Stimulated activated CD8-positive, alpha-beta memory T cell treated with anti-CD3 and anti-CD28 coated beads, Interleukin-12 subunit alpha, Interleukin-12 subunit beta, amount 100 ng/mL, for 24 hours (primary cell): Measurements from ENCODE around the gene MICAL1.

Experiments
- DNase-seq: peaks from one replicate; pipeline ENCODE4 v3.0.0-alpha.2; 2020; ENCODE audit errors: extremely low read depth

Gene MICAL1

DNA sequence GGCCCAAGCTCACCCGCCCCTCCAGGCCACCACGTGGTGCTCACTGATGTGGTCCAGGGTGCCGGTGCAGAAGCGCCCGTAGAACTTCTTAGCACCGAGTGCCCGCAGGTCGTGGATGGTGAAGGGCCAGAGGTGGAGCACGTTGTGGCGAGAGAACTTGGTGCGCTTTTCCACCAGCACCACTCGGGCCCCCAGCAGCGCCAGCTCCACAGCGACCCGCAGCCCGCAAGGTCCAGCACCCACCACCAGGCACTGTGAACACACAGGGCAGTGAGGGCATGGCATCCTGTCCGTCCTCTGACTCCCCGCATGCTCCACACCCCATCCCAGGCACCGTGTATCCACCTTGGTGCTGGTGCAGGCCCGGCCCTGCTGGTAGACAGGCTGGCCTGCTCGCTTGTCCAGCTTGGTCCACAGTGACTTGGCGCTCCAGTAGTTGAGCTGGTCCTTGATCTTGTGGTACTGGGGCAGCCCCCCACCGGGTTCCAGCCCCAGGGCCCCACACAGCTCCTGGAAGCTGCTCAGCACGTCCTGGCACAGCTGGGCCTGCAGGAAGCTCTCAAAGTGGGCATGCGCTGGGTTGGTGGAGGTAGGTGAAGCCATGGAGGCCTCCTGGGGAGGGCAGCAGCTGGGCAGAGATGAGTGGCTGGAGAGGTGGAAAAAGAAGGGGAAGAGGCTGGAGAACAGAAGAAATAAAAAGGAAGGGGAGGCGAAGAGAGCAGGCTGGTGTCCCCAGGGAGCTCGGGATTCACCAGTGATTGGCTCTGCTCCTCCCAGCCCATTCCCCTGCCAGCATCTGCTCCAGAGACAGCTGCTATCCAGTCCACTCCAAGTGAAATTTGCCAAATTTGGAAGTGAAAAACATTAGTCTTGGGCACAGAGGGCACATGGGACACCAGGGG is 1.7 kb downstream of the MICAL1 start:
- no peak for DNase-seq

DNA sequence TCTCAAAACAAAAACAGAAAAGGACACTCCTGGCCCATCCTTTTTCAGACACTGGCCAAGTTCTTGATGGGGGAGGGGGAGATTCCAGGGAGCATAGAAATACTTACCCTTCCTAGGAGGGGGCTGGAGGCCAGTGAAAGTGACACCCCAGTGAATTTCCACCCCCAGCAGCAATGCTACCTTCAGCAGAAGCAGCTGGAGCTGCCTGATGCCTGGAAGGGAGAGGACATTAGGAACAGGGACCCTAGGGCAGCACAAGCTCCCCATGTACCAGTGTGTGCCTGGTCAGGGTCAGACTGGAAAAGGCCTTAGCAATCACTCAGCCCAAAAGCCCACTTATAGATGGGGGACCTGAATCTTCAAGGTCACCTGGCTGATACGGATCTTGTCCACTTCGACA is 2.4 kb downstream of the MICAL1 start:
- no peak for DNase-seq

DNA sequence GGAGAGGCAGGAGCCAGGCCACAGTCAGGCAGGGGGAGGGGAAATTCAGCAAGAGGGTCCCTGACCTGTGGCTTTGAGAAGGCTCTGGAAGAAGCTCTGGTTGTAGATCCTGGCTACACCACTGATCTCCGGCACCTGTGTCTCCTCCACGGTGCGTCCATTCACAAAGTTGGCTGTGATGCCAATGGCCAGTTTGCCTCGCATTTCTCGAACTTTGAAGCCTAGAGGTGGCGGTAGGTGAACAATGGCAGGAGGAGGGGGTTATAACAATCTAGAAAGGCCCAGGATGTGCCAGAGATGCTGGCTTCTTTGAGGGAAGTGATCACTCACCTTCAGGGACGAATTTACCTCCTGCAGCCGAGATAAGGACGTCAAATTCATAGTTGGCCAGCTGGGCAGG is 3.4 kb downstream of the MICAL1 start:
- DNase-seq, result no peak

DNA sequence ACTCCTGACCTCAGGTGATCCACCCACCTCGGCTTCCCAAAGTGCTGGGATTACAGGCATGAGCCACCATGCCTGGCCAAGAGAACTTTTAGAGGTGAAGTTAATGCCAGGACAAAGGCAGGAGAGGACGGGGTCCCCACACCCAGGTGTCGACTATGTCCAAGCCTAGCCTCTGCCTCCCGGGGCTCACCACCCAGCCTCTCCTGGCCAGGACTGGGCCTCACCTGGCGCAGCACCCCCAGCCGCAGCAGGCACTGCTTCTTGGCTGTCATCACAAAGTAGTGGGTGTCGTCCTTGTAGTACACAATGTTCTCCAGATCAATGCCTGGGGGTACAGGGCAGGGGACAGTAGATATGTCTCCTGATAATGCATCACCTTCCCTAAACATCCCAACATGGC is 4.2 kb downstream of the MICAL1 start:
- DNase-seq, result no peak

DNA sequence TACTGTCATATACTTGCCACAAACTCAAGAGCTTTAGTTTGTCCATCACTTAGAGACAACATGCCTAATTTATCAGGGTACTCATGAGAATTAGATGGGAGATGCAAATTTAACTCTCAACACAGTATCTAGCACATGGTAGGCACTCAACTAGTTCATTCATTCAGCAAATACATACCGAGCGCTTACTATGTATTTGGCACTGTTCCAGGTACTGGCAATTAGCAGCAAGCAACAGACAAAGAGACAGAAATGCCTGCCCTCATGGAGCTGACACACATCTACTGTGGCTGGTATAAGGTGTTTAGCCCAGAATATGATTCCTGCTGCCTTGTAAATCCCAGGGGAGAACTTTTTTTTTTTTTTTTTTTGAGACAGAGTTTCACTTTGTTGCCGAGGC is 4.8 kb downstream of the MICAL1 start:
- no peak for DNase-seq

DNA sequence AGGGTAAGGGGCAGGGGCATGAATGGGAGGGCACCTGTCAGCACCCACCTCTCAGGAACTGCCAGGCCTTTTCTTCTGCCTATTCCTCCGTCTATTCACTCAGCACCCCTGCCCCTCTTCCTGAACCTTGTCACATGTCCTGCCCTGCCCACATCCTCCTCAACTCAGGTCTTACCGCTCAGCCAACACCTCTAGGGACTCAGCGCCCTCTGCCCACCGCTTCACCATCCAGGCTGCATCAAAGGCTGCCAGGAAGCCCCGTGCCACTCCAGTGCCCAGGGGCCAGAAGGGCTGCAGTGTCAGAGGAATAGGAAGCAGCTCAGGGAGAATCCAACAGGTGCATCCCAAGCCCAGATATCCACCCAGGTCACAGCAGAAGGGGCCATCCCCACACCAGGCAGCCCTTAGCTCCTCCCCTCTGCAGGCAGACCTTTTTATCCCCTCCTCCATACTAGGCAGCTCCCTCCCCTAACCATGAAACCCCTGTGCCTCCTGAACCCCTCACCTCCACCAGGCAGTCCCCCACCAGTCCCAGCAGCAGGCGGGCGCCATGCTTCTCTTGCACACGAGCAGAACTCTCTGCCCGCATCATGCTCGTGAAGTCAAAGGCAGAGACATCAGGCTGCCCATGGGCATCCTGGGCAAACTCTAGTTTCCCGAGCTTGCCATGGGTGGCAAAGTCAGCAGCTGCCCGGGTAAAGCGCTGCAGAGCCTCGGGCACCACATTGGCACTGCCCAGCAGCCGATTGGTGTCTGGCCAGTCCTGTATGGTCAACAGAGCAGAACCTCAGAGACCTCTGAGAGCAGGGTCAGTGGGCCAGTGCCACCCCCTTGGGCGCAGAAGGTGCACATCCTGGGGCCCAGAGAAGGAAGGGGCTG is 5.5 kb downstream of the MICAL1 start:
- DNase-seq, result no peak

DNA sequence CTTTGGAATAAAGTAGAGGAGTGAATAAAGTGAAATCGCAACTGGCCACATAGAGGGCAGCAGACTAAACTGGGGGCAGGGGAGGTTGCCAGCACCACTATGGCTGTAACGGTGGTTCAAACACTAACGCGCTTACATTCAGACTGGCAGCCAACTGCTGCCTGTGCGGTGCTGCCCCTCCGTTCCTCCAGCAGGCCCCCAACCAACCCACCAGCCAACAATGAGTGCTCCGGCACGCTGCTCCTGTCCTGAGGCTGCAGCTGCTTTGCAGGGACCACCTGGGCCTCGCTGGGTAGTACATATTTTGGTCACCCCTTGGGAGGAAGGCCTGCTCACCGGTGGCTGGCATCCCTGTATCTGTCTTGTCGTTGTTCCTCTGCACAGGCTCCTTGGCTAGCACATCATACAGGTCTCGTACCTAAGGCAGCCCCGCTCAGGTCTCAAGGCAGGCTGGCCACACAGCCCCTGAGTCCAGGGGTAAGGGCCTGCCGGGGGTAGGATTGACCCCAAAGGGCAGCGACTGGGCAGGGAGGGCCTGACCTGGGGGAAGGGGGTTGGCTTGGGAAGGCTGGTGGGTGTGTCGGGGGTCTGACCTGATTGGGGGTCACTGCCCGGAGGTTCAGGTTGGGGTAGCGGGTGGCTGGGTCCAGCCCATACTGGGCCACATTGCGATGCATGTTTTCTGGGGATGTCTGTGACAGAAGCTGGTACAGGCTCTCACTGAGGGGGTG is 6.3 kb downstream of the MICAL1 start:
- no peak for DNase-seq

DNA sequence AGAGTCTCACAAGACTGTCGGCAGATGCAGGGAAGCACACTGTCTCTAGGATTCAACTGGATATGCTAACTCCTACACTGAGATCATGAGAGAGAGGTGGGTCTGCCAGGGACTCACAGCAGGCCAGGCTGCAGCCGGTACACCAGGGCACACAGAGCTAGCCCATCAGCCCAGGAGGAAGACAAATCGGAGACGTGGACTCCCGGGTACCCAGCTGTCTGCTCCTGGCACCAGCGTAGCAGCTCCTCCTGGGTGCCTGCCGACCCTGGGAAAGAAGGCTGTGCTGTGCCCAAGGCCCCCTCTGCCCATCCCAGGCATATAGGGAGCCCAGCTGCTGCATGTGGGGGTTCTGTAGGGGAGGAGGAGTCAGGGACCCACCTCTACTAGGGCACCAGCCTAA is 7.0 kb downstream of the MICAL1 start:
- no peak for DNase-seq

DNA sequence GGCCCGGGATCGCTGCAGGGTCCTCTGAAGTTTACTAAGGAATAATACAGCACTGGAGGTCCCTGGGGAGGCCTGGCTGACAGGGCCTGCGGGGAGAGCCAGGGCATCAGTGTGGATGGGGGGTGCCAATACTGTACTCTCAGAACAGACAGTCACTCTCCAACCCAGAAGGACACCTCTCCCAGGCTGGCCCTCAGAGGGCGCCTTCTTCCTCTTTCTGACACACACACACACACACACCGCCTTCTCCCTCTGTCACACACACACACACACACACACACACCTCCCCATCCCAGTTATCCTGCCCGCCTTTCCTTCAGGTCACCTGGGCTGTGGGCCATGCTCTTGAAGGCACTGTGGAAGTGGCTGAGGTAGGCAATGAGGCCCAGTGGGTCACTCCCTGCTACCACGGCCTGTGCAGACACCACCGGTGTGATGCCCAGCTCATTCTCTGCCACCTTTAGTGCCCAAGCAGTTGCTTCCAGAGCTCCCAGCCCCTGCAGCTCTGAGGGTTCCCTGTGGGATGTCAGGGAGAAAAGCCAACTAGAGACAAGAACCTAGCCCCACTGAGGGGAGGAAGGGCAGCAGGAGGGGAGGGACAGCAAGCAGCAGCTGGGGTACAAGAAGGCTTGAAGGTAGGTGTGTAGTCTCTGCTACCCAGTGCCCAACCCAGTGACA is 7.6 kb downstream of the MICAL1 start:
- no peak for DNase-seq

DNA sequence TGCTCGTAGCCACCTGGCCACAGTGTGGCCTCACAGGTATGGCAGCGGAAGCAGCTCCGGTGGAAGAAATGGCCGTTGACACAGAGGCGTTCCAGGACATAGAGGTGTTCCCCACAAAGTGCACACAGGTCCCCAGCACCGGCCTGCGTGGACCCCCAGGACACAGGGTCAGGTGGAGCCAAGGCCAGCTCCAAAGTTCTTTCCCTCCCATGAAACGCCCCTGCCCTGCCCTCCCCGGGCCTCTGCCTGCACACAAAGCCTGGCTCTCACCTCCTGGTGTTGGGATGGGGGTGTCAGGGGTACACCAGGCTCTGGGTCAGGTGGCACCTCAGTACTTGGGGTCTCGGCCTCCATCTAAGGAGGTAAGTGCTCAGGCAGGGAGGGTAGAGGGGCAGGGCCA is 8.5 kb downstream of the MICAL1 start:
- no peak for DNase-seq

DNA sequence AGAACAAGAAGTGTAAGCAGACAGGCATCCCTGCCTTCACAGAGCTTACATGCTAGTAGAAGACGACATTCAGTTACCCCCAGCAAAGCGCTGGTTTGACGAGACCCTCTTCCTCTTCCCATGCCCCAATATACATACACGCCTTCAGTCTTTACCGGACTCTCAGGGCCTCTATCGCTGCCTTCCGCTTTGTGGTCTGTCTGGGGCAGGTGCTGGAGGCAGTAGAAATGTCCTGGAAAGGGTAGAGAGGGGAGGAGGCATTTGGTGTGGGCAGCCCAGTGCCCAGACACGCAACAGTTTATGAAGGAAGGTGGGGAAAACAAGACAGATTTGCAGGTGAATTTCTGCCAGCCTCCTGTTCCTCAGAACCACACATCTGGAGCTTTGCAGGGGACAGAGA is 9.0 kb downstream of the MICAL1 start:
- DNase-seq, result no peak

DNA sequence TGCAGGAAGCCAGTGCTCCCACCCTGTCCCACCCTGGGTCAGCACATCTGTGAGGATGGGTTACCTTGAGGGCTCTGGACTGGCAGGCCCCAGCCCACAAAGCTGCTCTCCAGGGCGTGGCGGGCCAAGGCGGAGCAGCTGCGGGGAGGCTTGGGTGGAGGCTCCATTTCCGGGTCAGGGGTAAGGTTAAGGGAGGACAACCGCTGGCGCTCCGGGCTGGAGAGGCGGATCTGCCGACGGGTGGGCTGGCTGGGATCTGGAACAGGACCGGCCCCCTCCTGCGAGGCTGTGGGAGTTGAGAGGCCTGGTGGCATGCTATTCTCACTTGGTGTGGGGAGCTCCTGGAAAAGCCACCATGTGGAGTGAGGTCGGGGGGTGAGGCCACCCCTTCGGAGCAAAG is 9.5 kb downstream of the MICAL1 start:
- DNase-seq, result no peak

DNA sequence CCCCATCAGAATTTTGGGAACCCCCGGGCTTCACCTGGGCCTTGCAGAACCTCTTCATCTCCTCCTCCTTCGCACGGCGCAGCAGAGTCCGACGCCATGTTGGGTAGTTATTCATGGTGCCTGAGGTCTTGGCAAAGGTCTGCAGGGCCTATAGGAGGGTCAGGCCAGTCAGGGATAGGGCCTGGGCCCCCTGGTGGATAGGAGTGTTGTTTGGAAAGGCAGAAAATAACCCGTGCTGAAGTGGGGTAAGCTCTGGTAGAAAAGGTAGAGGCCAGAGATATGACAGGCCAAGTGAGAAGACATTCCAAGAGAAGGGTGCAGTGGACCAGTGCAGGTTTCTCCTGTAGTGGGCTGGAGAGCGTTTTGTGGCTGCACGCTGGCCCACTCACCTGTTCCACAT is 10.2 kb downstream of the MICAL1 start:
- DNase-seq, result no peak

DNA sequence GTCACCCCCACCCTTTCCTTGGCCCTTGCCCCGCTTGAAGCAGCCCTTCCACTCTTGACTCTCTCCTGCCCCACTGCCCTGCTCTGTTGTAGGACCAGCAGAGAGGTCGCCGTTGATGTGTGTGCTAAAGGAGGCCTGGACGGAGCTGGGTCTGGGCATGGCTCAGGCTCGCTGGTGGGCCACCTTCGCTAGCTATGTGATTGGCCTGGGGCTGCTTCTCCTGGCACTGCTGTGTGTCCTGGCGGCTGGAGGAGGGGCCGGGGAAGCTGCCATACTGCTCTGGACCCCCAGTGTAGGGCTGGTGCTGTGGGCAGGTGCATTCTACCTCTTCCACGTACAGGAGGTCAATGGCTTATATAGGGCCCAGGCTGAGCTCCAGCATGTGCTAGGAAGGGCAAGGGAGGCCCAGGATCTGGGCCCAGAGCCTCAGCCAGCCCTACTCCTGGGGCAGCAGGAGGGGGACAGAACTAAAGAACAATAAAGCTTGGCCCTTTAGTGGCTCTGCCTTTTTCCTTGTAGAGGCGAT is 12.1 kb downstream of the MICAL1 start:
- DNase-seq, result no peak

DNA sequence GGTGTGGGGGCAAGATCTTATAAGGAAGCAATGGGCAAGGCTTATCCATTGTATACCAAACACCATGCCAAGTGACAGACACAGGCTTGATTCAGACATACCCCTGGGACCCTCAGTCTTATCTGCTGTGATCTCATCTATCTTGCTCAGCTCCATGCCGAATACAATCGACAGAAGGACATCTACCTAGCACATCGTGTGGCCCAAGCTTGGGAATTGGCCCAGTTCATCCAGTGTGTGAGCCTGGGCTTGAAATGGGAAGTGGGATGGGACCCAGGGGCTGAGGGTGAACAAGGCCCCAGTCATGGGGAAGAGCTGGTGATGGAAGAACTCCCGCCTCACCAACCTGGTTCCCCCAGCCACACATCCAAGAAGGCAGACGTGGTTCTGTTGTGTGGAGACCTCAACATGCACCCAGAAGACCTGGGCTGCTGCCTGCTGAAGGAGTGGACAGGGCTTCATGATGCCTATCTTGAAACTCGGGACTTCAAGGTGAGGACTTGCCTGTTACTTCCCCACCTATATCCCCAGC is 13.1 kb downstream of the MICAL1 start:
- DNase-seq, result no peak

DNA sequence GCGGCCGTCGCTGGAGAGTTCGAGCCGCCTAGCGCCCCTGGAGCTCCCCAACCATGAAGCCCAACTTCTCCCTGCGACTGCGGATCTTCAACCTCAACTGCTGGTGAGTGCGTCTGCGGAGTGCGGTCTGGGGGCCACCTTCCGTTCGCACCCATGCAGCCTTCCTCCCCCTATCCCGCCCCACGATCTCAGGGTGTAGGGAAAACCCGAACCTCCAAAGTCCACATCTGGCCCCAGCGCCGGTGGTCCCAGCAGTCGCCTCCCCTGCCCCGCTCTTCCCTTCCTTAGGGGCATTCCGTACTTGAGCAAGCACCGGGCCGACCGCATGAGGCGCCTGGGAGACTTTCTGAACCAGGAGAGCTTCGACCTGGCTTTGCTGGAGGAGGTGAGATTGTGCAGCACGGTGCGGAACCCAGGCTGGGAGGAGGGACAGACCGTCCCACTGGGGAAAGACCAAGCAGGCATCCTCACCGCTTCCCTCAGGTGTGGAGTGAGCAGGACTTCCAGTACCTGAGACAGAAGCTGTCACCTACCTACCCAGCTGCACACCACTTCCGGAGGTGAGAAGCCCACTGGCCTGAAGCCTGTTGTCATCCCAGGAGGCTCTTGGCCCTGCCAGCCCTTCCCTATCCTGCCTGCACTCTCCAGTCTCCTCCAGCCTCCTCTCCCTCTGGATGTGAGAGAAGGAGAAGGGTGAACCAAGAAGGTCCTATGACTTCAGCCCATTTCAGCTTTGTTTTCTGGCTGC is 14.3 kb downstream of the MICAL1 start:
- DNase-seq, result no peak

DNA sequence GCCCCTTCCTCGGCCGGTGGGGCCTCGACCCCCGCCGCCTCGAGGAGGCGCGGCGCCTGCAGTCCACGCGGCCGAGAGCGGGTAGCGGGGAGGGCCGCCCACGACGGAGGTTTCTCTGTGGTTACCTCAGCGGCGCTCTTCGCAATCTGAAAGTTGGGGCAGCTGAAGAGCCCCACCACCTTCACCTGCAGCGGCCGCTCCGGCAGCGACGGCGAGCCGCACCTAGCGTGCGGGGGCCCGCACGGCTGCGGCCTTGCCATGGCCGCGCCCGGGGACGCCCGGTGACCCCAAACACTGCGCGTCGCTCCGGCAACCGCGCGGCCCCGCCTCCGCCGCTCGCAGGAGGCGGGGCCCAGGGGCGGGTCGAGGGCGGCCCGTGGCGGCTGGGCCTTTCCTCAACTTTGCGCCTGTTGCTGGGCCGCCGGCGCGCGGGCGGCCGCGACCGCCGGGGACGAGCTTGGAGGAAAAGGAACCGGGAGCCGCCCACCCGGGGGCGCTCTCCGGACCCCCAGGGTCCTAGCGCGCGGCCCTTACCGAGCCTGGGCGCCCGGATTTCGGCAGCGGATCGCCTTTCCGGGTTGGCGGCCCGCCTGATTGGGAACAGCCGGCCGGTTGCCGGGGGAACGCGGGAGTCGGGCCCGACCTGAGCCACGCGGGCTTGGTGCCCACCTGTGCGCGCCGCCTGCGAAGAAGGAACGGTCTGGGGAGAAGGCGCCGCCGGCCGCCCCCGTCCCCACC is 15.1 kb downstream of the MICAL1 start, which contains the start of the genes PPIL6 and SMPD2:
Gene PPIL6 (minus strand): TSS at position 298 of the 738 bp plus-strand sequence. CDS start 38 bp downstream, at position 260.
Gene SMPD2 (plus strand): TSS at position 394 of the 738 bp plus-strand sequence. CDS start 398 bp downstream, outside the sequence.
- peak; percentile 42 for DNase-seq

DNA sequence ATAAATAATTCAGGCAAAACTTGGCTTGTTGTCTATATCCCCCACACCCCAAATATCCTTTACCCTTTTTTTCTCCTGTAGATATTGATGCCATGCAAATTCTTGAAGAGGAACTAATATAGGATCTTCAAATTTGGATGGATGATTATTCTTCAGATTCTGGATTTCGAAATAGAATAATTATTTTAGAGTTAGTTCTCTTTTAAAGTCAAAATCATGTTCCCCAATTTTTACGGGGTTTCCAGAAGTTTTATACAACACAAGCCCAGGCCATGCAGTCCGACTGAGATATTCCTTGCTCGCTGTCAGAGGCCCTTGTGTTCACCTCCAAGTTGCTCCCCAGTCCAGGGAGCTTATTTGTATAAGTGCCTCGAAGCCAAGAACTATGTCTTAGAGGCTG is 19.5 kb downstream of the MICAL1 start:
- no peak for DNase-seq

DNA sequence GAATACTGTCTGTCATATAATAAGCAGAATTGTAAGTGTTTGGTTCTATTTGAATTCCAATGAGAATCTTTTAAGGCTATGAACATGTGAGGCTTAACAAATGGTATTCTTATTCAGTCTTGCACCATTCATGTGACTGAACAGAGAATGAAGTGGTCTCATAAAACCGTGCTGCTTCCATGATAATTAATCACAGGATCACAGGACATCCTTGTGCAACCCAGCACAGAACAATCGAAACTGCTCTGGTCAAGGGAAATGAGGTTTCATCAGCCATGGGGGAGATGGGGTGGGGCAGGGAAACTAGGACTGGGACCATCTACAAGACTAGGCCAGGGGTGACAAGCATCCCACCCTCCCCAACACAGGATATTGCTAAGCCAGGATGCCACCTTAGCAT is 21.1 kb downstream of the MICAL1 start:
- no peak for DNase-seq
